HUDEP-2 (cell line): ENCODE results near the gene SH3TC1.

Source experiments
- DNase-seq, 76 experiments: peaks; one replicate each; lab custom pipeline; 2025; ENCODE audit not compliant: unreplicated experiment in 76 of 76; lab: John Stamatoyannopoulos, UW

The SH3TC1 gene

DNA sequence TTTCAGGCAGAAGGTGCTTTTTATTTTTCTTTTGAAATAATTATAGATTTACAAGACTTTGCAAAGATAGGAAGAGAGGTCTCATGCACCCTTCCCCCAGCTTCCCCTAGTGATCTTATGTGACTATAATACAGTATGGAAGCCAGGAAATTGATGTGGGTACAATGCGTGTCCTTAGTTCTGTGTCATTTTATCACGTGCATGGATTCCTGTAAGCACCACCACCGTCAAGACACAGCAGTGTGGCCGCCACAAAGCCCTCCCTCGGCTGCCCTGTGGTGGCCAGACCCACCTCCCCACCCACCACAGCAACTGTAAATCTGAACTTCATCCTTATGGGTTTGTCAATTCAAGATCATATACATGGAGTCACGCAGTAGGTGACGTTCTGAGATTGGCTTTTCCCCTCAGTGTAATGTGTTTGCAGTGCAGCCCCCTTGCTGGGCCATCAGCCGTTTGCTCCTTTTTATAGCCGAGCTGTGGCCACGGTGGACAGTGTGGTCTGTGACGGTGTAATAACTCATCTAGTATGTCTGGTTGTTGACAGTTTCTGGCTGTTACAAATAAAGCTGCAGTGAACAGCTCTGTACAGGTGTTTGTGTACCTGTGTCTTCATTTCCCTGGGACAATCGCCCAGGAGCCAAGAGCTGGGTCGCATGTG, 59.6 kb downstream of the SH3TC1 start:
- DNase-seq = no peak

DNA sequence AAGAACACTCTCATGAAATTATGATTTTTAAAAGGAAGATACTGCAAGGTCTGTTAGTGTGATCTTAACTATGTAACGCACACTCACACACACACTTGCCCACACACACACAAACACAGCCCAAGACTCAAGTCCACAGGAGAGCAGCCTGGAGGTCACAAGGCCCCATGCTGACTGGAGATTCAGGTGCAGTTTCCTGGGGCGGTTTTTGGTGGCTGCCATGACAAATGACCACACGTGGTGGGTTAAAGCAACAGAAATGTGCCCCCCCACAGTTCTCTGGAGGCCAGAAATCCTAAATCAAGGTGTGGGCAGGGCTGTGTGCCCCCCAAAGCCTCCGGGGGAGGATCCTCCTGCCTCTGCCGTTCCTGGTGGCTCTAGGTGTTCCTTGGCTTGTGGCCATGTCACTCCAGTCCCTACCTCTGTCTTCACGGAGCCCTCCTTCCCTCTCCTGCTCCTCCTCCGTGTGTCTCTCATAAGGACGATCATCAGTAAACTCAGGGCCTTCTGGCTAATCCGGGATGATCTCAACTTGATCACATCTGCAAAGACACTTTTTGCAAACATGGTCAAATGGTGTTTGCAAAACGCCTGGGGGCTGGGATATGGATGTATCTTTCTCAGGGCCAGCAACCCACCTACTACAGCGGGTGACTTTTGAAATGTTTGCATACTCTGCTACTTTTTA, 60.8 kb downstream of the SH3TC1 start:
- no peak for DNase-seq

DNA sequence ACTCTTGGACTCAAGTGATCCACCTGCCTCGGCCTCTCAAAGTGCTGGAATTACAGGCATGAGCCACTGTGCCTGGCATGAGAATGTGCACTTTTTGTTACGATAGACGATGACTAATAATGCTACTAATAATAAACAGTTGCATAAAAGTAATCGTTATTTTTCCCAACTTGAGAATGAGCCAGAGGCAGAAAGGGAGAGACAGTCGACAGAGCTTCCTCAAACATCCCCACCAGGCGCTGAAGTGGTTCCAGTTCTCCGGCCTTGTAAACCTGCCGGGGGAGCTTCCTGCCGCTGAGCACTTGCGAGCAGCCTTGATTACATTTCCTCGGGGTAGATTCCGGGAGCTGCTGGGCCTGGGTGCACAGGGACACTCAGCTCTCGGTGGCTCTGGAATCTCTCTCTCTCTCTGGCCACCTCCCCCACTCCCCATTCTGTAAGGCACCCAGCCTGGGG, 61.6 kb downstream of the SH3TC1 start:
- DNase-seq = no peak

DNA sequence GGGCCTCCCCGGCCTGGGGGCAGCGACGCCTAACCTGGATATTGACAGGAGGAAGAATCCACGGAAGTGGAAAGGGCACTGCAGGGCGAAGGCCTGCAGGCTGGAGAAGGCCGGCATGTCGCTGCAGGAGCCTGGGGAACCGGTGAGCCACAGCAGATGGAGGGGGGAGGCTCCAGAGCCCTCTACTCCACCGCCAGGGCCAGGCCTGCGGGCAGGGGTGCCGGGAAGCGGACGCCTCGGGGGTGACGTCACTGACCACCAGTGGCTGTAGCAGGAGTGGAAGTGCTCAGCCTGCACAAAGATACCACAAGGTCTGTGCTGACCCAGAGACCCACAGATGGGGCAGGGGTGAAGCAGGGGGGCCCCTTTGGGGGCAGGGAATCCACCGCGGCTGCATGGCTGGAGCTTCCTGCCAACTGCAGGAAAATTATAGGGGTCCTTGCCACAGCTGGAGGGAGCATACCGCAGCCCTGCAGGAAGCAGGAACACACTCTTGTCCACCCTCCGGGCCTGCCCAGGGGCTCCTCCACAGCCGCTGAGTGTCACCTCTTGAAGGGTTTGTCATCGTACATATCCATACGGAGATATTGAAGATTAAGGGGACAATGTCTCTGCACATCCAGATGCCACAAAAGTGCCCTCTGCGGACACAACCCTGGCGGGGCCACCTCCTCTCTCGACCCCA, 62.9 kb downstream of the SH3TC1 start:
- DNase-seq = no peak

DNA sequence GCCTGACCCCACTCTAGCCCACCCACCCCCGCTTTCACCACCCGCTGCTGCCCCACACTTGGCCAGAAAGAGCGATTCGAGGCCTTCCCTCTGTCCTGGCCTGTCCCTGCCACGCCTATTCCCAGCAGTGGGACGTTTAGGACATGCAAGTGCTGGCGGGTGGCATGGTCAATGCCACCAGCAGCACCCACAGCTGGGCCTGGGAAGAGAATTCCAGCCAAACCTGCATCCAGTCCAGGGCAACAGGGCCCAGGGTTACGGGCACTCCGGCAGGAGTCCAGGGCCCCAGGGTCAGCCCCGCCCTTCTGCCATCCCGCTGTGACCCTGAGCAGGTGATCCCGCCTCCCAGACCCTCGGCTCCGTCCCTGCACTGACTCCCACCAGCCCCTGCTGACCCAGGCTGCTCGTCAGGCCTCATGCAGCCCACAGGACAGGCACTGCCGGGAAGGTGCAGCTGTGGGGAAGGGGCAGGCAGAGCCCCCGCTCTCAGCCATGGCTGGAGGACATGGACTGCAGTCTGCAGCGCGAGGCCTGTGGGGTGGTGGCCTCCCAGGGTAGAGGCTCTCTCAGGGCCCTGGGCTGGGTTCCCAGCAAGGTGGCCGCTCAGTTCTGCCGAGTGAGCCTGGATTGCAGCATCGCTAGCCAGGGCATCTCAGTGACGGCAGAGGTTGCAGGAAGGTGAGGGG, 63.7 kb downstream of the SH3TC1 start:
- DNase-seq = no peak

DNA sequence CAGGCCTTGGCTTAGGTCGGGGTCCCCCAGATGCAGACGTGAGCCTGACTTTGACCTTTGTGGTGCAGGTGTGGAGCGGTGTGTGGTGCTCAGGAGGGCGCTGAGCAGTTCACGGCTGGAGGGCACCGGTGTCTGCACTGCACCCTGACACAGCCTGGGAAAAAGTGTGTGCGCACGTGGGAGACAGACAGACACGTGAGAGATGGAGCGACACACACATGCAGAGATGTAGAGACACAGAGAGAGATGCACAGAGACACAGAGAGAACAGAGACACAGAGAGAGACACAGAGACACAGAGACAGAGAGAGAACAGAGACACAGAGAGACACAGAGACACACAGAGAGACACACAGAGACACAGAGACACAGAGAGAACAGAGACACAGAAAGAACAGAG, 64.3 kb downstream of the SH3TC1 start:
- DNase-seq = no peak

DNA sequence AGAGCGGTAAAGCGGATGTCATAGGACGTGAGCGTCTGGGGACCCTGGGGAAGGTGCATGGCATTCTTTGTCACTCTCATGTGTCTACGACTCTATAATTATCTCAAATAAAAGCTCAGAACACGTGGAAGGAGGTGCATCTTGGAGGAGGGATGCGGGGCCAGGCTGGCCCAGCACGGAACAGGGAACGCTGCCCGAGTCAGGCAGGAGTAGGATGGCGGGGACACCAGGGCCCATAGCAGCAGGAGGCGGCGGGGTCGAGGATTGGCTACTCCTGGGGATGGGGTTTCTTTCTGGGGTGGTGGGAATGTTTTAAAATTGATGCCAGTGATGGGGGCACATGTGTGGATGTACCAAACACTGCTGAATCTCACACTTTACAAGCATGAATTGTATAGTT, 65.0 kb downstream of the SH3TC1 start:
- DNase-seq = no peak

DNA sequence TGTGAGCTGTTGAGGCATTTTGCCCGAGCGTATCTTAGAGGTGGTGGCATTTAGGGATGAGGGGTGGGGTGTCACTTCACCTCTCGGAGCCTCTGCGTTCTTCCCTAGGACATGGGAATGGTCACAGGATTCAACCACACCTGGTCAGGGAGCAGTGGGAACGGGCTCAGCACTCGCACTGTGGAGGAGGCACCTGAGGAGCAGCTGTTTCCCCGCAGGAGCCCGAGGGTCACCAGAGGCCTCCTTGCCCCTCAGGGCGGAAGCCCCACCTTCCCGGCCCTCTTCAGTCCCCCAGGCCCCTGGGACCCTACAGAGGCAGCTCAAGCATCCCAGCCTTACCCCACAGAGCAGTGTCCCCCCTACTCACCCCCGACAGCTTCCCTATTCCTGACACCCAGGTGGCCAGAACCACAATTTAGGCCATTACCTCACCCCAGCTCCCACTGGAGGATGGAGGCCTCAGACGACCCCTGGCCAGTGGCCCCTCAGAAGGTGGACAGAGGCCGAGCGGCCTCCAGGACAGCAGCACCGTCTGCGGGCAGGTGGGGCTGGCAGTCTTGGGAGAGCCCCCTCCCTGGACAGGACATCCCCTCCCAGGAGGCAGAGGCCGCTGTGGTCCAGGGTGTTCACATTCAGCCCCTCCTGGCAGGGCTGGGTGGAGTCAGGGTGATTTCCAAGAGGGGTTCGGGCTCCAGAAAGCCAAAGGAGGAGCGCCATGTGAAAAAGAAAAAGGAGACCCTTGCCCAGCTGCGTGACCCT, 66.3 kb downstream of the SH3TC1 start:
- DNase-seq = no peak

DNA sequence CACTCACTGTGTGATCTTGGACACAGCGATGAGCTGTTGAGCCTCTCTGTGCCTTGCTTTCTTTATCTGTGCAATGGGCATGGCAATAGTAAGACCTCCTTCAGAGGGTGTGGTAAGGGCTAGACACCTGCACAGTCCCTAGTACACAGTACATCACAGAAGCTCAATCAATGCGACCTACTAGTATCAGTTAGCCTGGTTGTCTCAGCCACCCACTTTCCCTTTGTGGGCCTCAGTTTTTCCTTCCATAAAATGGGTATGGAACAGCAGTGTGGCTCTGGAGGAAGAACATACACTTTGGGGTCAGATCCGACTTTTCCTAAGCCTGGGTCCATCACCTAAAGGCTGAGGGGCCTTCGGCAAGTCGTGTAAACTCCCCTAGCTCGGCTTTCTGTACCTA, 67.0 kb downstream of the SH3TC1 start:
- no peak for DNase-seq

DNA sequence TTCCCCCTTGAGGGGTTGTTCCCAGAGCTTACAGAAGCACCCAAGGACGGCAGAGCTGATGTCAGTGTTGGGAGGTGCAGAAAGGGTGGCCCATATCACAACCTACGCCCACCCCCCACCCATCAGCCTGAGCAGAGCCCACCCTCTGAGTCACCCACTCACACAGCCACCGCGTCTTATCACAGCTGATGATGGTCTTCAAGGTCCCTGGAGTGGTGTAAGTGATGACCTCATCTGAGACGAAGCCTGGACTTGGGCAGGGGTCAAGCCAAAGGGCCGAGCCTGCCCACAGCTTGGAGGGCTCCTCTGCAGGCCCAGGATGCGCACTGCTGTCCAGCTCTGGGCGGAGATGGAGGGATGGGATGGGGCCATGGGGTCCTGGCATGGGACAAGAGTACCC, 67.4 kb downstream of the SH3TC1 start:
- no peak for DNase-seq

DNA sequence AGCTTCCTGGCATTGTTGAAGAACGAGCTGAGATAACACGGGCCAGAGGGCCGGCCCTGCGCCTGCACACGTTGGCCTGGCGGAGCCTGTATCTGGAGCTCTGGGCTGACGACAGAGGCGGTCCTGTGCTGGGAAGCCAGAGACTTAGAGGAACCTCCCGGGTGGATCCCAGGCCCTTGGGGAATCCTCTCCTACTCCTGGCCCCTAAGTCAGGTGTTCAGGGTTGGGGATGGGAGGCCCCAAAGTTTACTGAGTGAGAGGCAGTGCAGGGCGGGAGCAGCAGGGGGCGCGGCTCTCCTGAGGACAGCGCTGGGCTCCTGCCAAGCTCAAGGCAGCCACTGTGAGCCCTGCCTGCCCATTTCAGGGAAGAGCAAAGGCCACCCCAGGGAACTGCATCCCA, 68.0 kb downstream of the SH3TC1 start:
- peak in 57 of 76 experiments; percentile 0 to 76 (median 32) for DNase-seq

DNA sequence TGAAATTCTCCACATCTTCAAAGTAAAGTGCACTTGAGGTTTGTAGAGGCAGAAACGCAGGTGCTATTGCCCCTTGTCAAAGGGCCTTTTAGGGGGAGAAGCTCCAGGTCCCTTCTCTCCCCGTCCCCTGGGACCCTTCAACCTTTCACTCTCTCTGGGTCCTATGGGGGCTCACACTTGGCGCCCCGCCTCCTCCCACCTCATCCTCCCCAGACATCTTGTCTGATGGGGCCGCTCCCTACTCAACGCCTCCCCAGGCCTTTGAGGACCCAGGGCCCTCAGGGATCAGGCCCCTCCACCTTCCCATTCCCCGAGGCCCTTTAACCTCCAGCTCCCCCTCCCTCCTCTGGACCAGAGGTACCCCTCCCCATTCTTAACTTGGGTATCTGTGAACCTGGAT, 69.1 kb downstream of the SH3TC1 start:
- DNase-seq = no peak

DNA sequence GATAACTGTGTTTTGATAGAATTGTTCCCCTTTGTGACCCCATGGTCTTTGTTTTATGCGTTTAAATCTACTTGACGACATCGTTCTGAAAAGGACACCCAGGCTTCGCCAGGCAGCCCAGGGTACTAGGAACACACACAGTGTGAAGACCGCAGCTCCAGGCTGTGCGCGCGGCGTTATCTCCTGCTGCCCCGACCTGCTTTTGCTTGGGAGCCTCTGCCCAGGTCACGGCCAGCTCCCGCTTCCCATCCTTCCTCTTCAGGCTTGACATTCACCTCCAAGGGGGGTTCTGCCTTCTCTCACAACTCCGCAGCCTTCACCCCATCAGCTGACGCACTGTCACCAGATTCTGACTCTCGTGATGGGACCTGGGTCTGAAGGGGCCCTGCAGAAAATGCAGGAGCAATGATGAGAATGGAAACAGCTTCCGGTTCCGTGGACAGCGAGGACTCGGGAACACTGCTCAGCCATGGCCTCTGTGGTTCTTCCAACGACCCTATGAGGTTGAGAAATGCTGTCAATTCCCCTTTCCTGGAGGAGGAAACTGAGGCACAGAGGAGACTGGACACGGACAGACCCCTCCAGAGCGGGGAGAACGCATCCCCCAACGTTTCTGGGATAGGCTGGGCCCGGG, 69.9 kb downstream of the SH3TC1 start:
- DNase-seq = no peak

DNA sequence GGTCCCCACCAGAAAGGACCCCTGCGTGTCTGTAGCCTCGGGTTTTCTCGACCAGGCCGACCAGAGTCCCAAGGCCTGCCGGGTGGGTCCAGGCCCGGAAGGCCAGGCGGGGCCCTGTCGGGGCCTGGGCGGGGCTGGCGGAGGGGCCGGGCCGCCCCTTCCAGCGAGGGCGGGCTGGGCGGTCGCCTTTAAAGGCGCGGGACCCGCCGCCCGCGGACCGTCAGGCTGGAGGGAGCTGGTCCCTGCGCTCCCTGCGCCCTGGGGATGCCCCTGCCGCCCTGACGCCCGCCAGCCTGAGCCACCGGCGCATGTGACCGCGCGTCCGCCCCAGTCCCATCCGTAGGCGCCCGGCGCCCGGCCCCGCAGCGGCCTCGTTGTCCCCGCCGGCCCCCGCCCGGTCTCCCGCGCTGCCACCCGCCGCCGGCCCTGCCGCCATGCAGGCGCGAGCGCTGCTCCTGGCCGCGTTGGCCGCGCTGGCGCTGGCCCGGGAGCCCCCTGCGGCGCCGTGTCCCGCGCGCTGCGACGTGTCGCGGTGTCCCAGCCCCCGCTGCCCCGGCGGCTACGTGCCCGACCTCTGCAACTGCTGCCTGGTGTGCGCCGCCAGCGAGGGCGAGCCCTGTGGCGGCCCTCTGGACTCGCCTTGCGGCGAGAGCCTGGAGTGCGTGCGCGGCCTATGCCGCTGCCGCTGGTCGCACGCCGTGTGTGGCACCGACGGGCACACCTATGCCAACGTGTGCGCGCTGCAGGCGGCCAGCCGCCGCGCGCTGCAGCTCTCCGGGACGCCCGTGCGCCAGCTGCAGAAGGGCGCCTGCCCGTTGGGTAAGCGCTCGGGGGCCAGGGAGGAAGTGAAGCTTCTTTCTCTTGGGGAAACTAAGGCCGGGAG, 70.7 kb downstream of the SH3TC1 start, which contains the start of gene HTRA3:
HTRA3 (plus strand) TSS at position 220 of the 883 bp plus-strand sequence; CDS start at position 435, 215 bp downstream.
- no peak for DNase-seq

DNA sequence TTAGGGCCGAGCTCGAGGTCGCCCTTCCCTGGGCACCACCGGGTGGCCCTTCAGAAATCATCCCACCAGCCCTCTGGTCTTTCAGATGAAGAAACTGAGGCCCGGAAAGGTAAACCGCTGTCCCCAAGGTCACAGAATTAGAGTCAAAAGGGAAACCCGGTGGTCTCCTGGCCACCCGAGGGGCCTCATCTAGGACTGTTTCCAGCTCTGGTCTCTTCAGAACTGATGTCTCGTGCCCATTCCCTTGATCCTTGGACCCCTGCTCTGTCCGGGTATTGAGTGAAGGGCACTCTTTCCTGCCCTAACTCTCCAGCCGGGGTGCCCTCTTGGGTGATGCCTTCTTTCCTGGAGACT, 71.3 kb downstream of the SH3TC1 start:
- DNase-seq = no peak

DNA sequence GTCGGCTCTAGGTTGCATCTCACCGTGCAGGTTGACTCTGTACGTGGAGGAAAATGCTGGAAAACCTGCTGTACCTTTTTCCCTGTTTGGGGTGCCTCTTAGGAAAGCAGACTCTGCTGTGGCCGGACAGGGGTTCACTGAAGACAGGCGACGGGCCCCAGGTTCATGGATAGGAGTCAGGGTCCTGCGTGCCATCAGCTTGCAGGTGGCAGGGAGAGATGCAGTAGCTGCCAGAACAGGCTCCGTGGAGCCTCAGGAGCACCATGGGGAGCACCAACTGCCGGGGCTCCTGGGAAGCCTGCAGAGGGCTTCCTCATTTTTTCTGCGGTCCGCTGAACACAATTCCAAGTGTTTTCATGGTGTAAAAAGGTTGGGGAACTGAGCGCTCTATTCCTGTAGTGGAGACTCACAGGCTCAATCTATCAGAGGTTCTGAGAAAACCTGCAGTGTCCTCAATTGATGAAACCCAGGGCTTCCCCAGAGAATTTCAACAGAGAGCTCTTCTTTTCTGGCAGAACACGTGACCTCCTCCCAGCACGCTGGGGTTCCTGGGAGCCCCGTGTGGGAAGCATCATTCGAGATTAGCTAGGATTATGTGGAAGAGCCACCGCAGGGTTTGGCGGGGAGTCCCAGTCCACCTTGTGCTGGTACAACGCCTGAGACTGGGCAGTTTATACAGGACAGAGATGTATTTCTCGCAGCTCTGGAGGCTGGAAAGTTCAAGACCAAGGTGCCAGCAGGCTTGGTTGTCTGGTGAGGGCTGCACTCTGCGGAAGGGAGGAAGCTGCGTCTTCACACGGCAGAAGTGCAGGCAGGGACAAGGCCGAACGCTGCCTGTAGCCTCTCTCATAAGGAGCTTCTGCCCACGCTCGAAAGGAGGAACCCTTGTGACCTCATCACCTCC, 72.1 kb downstream of the SH3TC1 start:
- DNase-seq = no peak

DNA sequence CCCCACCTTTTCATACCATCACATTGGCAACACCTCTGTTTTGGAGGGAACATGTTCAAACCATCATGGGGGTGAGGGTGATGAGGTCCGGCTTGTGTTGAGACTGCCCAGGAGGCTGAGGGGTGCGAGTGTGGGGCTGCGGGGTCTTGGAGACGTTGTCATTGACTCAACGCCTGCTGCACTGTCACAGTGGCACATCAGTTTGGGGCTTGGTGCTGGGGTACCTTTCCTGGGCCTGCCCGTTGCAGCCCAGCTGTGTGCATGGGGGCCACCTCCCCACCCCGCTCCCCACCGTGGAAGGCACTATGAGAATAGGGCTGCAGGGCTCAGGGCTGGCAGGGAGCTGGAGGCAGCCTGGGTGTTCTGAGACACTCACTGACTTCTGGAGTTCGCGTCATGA, 72.7 kb downstream of the SH3TC1 start:
- DNase-seq = no peak
